RKO (cell line): ENCODE results near the gene POLR1F.

Source experiments
- DNase-seq: peaks from one replicate; pipeline ENCODE4 v3.0.0-alpha.2; 2016; ENCODE audit warnings: low spot score

Gene POLR1F

GRCh38 chr7:19675816-19676215 is 33.0 kb downstream of the POLR1F start:
- DNase-seq = no peak

DNA sequence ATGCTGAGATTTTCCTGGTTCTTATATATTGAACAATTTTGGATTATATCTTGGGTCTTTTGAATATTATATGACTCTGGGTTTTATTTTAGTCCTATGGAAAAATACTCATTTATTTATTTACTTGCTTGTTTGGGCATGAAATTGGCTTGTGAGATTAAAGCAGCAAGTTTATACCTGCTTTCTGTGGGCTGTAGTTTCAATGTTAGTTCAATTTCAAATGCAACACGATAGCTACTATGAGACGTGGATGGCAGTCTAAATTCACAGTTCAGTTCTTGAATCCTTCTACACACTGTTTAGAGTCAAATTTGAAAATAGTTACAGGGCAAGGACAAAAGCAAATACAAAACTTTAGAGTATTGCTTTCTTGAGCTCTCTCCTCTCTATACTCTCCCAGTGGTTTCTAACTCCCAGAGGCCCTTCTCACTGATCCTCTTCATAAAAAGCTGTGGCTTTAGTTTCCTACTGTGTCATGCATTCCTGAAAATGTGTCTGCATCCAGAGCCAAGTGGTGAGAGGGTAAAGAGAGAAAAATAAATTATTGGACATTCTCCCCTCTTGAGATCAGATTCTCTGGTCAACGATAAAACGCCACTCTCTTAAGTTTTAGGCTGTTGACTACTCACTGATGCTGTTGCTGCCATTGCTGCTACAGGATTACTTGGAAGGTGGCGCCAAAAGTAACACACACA is 34.4 kb downstream of the POLR1F start:
- no peak for DNase-seq

- no peak for DNase-seq
These were observed 38.0 kb downstream of the POLR1F start for GRCh38 chr7:19670806-19671205.

- DNase-seq = peak; percentile 56
These were observed 43.3 kb downstream of the POLR1F start for GRCh38 chr7:19665399-19666008.

- DNase-seq = no peak
These were observed 44.9 kb downstream of the POLR1F start for GRCh38 chr7:19663816-19664462.

DNA sequence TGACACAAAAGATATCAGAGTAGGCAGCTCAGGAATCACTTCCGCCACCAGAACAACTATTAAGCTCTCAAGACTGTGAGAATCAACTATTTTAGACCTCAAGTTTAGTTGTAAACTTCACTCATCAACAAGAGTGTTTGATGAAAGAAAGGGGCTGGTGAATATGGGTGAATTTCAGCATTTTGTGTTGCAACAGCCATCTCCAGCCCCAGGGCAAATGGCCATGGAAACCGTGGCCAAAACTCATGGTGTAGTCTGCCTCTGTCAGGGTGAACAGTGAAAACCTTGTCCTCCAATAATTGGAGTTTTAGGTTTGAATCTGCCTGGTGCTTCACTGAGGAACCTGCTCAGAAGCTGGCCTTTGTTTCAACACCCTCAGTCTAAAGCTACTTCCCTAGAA is 60.0 kb downstream of the POLR1F start:
- no peak for DNase-seq
